PFSK-1 (cell line): ENCODE data around the gene SLC9A8.

Experiments used
- FOXP2 ChIP-seq: optimal IDR thresholded peaks from 2 replicates; pipeline ENCODE3; 2011; ENCODE audit warnings: borderline replicate concordance, control low read depth, inconsistent platforms; ENCODE audit not compliant: insufficient read depth; ENCODE audit errors: extremely low read length, extremely low read depth
- POLR2AphosphoS5 ChIP-seq: IDR thresholded peaks from 2 replicates; pipeline ENCODE4 v1.6.1; 2012; ENCODE audit warnings: low read depth, mild to moderate bottlenecking, control low read depth, low read length, moderate library complexity
- REST ChIP-seq, 2 experiments: IDR thresholded peaks; 2 replicates each; pipeline versions ENCODE4 v1.6.1 to v1.8.0; 2011 to 2012; ENCODE audit warnings: low read depth in 2 of 2, low read length in 2 of 2, control low read depth in 1 of 2, inconsistent platforms in 1 of 2, mild to moderate bottlenecking in 1 of 2, moderate library complexity in 1 of 2; ENCODE audit not compliant: insufficient read depth in 1 of 2
- SIN3A ChIP-seq: IDR thresholded peaks from 2 replicates; pipeline ENCODE4 v1.6.1; 2012; ENCODE audit warnings: mild to moderate bottlenecking, low read length, moderate library complexity, borderline replicate concordance; ENCODE audit not compliant: insufficient read depth
- TAF1 ChIP-seq: IDR thresholded peaks from 2 replicates; pipeline ENCODE4 v1.6.1; 2012; ENCODE audit warnings: low read length, control low read depth, borderline replicate concordance; ENCODE audit not compliant: insufficient read depth

SLC9A8 gene

GRCh38 chr20:49924247-49924646 is 111.6 kb downstream of the SLC9A8 start:
- TF ChIP-seq POLR2AphosphoS5 (no peak), SIN3A (no peak), TAF1 (no peak), FOXP2 (no peak), REST (IDR thresholded peaks at IDR 0.05; ENCODE audit: insufficient read depth in 1 of 2, low read depth in 2 of 2, low read length in 2 of 2) (no peak)

GRCh38 chr20:49925901-49926454 is 113.3 kb downstream of the SLC9A8 start:
- no peak for TF ChIP-seq SIN3A
- TF ChIP-seq REST (IDR thresholded peaks at IDR 0.05; ENCODE audit: insufficient read depth in 1 of 2, low read depth in 2 of 2, low read length in 2 of 2), result no peak
- TF ChIP-seq FOXP2, result no peak
- TF ChIP-seq TAF1, result no peak
- TF ChIP-seq POLR2AphosphoS5, result no peak

- no peak for TF ChIP-seq SIN3A
- TF ChIP-seq TAF1, result no peak
Measured at GRCh38 chr20:49928411-49929141, 115.9 kb downstream of the SLC9A8 start.

GRCh38 chr20:49929142-49929494 is 116.5 kb downstream of the SLC9A8 start:
- TF ChIP-seq TAF1 (no peak), POLR2AphosphoS5 (no peak), SIN3A (no peak), REST (IDR thresholded peaks at IDR 0.05; ENCODE audit: insufficient read depth in 1 of 2, low read depth in 2 of 2, low read length in 2 of 2) (no peak), FOXP2 (no peak)

- TF ChIP-seq POLR2AphosphoS5, result no peak
- TF ChIP-seq SIN3A, result no peak
- no peak for TF ChIP-seq REST (IDR thresholded peaks at IDR 0.05; ENCODE audit: insufficient read depth in 1 of 2, low read depth in 2 of 2, low read length in 2 of 2)
- TF ChIP-seq TAF1, result no peak
- no peak for TF ChIP-seq FOXP2
Measured at GRCh38 chr20:49935746-49936152, 123.1 kb downstream of the SLC9A8 start.
